Non-pigmented ciliary epithelial cell (primary cell): Measurements from ENCODE around the gene POLR2H.
A peak's percentile ranks its signal among the peaks of the same experiment; 100 is the strongest.

ENCODE experiments used
- DNase-seq: peaks from one replicate; pipeline ENCODE4 v3.0.0-alpha.2; 2010; ENCODE audit warnings: low read depth

Gene POLR2H

DNA sequence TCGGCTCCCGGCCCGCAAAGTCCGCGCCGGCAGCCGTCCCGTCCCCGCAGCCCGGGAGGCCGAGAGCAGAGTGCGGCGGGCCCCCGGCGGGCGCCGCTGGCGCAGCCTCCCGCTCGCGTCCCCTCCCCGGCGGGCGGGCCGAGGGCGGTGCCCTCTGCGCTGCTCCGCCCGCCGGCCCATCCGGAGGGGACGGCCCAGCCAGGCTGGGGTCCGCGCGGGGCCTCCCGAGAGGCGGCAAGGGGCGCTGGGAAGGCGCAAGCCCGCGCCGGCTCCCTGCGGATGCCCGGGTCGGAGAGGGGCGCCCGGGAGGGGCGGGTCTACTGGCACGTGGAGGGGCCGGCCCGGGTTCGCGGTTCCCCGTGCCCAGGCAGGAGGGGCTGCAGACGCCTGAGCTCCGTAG lies at the start of gene POLR2H, which contains the start of gene CLCN2:
Gene POLR2H (plus strand): TSS at position 179 of the 400 bp plus-strand sequence. CDS start 1,783 bp downstream, outside the sequence.
Gene CLCN2 (minus strand): TSS at position 74 of the 400 bp plus-strand sequence. CDS start 126 bp downstream, outside the sequence.
- no peak for DNase-seq

DNA sequence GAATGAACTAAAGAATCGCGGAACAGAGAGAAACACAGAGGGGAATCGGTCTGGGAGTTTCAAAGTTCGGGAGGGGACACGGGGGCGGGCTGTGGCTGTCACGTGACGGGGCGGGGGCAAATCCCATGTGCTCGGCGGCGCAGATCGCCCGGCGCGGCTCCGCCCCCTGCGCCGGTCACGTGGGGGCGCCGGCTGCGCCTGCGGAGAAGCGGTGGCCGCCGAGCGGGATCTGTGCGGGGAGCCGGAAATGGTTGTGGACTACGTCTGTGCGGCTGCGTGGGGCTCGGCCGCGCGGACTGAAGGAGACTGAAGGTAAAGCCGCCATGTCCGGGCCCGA lies 47.2 kb upstream of the POLR2H start, which contains the start of gene EIF4G1:
Gene EIF4G1 (plus strand): TSS at position 244 of the 337 bp plus-strand sequence. CDS start 1,191 bp downstream, outside the sequence.
- no peak for DNase-seq

DNA sequence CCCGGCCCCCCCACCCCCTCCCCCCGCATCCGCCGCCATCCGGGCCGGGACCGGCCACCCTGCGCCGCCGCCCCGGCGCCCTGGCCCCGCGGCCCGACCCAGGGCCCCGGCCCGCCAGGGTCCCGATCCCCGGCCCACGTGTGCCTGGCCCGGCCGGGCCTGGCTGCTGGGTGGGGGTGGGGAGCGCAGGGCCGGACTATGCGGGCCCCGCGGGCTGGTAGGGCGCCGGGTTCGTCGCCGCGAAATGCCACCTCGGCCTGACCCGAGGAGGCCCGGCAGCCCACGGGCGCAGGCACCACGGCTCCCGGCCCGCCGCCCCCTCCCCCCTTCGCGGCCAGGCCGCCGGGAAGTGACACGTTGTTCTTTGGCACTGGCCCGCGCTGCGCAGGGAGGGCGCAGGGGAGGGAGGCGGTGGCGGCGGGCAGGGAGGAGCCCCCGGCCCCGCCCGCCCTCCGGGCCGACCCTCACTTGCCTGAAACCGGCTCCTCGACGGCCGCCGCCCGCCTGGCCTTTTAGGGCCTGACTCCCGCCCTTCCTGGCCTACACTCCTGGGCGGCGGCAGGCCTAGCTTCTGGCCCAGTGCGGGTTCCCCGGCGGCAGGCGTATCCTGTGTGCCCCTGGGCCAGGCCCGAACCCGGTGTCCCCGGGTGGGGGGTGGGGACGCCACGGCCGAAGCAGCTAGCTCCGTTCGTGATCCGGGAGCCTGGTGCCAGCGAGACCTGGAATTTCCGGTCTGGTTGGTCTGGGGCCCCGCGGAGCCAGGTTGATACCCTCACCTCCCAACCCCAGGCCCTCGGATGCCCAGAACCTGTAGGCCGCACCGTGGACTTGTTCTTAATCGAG lies 46.6 kb upstream of the POLR2H start:
- no peak for DNase-seq

DNA sequence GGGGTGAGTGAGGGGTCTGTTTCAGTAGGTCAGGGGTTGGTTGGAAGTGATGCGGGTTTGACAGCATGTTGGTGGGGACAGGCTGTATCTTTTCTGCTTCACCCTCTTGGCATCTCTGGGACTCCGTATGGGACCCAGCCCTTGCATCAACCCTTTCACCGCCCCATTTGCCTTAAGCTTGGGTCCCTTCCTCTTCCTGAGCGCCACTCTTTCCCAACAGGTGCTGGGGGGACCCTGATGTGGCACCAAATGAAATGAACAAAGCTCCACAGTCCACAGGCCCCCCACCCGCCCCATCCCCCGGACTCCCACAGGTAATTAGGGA lies 46.0 kb upstream of the POLR2H start:
- DNase-seq: no peak

DNA sequence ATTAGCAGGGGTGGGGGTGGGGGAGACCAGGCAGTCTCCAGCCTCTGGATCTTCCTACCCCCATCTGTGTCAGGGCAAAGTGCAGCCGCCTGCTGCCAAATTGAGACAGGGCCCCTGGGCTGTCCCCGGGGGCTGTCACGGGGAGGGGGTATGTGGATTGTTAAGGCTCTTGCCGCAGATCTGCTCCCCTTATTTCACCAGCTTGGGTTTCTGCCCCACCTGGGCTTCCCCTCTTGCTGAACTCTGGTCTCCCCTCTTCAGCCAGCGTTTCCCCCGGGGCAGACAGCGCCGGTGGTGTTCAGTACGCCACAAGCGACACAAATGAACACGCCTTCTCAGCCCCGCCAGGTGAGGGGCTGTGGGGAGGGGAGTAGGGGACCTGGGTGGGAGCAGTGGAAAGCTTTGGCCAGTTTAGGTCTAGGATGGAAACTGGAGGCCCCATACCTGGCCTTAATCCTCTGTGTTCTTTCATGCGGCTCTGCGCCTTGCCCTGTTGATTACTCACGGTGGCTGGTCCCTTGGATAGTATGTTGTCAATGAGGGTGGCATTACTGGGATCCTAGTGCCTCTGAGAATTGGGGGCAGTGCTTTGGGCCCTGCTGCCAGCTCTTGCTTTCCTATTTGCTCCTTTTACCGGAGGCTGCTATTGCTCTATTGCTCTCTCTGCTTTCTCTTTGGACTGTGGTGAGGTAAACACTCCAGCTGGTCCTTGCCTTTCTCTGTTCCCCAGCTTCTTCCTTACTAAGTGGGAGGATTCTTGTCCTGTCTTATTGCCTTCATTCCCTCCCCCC lies 45.4 kb upstream of the POLR2H start:
- no peak for DNase-seq

DNA sequence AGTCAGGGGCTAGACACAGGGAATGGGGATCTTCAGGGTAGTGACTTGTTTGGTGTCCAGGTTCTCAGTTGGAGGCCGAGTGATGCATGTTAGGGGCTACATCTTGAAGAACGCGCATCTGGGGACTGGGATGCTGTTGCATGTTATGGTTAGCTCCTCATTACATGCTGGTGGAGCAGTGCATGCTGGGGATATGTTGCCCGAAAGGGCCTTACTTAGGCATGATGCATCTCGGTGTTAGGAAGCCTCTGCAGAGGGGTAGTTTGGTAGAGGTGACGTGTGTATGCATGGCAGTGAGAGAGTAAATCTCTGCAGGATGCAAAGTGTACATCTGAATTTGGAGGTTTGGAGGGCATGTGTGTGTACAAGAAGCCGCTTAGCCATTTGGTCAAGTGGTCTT lies 44.7 kb upstream of the POLR2H start:
- no peak for DNase-seq

DNA sequence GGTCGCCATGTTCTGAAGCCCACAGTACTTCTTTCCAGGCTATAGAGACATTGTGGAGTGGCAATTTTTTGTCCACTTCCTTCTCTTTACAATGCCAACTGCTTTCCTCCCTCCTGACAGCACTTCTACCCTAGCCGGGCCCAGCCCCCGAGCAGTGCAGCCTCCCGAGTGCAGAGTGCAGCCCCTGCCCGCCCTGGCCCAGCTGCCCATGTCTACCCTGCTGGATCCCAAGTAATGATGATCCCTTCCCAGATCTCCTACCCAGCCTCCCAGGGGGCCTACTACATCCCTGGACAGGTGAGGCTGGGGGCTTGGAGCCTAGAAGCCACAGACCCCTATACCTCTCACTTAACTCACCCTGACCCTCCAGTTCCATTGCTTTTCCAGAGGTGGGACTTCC lies 44.3 kb upstream of the POLR2H start:
- no peak for DNase-seq

DNA sequence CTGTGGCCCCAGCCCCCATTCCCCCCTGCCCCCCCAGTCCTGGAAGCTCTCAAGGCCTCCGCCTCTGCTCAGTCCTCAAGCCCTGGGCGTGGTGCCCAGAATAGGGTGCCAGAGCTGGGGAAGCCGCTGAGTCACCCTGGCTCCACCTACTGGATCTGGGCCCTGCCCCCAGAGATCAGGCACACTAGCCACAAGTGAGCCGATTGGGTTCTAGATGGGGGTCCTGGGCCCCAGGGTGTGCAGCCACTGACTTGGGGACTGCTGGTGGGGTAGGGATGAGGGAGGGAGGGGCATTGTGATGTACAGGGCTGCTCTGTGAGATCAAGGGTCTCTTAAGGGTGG lies 41.4 kb upstream of the POLR2H start:
- DNase-seq: peak; percentile 89

DNA sequence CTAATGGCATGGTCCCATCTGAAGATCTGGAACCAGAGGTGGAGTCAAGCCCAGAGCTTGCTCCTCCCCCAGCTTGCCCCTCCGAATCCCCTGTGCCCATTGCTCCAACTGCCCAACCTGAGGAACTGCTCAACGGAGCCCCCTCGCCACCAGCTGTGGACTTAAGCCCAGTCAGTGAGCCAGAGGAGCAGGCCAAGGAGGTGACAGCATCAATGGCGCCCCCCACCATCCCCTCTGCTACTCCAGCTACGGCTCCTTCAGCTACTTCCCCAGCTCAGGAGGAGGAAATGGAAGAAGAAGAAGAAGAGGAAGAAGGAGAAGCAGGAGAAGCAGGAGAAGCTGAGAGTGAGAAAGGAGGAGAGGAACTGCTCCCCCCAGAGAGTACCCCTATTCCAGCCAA lies 39.8 kb upstream of the POLR2H start:
- DNase-seq: no peak

DNA sequence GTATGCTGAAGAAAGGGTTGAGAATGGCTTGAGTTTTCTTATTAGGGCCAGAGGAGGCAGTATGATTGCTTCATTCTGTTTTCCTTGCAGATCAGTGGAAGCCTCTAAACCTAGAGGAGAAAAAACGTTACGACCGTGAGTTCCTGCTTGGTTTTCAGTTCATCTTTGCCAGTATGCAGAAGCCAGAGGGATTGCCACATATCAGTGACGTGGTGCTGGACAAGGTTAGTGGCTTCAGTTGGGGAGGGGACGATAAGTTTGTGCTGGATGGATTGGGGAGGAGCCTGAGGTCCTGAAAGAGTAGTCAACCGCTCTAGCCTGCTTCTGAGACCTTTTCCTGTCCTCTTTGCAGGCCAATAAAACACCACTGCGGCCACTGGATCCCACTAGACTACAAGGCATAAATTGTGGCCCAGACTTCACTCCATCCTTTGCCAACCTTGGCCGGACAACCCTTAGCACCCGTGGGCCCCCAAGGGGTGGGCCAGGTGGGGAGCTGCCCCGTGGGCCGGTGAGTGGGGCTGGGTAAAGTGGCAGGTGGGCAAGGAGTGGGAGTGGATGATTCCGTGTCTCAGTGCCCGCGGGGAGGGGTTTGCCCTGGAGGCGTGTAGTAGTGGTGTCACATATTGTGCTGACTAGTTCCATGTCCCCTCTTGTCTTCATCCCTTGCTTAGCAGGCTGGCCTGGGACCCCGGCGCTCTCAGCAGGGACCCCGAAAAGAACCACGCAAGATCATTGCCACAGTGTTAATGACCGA lies 38.6 kb upstream of the POLR2H start:
- DNase-seq: no peak

DNA sequence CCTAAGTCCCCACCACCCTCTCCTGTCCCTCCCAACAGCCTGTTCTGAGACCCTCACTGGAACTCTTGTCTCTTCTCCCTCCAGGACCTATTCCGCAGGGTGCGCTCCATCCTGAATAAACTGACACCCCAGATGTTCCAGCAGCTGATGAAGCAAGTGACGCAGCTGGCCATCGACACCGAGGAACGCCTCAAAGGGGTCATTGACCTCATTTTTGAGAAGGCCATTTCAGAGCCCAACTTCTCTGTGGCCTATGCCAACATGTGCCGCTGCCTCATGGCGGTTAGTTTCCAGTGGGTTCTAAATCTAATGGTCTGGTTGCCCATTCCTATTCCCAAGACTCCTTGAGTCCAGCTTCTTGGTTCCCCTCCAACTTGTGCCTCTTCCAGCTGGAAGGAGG lies 37.8 kb upstream of the POLR2H start:
- no peak for DNase-seq

DNA sequence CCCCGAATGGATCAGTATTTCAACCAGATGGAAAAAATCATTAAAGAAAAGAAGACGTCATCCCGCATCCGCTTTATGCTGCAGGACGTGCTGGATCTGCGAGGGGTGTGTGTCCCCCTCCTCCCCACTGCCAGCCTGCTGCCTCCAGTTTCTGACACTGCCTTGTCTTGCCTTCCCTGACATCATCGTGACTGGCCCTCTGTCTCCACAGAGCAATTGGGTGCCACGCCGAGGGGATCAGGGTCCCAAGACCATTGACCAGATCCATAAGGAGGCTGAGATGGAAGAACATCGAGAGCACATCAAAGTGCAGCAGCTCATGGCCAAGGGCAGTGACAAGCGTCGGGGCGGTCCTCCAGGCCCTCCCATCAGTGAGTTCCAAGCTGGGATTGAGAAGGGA lies 36.2 kb upstream of the POLR2H start:
- no peak for DNase-seq

DNA sequence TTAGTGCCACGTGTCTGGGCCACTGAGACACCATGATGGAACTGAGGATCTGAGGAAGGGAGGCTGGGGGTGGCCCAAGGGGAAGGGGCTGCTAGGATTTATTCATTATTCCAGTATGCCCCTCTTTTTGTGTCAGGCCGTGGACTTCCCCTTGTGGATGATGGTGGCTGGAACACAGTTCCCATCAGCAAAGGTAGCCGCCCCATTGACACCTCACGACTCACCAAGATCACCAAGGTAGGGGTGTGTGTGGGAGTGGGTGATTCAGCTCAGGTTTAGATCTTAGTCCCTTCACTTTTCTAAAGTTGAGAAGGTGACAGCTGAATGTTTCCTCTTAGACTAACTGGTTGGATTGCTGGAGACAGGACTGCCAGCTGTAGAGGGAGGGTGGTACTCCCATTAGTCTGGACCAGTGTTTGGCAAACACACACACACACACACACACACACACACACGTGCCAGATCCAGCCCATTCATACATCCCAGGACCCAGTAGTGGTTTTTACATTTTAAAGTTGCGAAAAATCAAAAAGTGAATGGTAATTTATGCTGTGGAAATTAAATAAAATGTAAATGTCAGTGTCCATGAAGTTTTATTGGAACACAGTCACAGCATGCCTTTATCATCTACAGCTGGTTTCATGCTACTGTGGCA lies 35.7 kb upstream of the POLR2H start:
- no peak for DNase-seq

DNA sequence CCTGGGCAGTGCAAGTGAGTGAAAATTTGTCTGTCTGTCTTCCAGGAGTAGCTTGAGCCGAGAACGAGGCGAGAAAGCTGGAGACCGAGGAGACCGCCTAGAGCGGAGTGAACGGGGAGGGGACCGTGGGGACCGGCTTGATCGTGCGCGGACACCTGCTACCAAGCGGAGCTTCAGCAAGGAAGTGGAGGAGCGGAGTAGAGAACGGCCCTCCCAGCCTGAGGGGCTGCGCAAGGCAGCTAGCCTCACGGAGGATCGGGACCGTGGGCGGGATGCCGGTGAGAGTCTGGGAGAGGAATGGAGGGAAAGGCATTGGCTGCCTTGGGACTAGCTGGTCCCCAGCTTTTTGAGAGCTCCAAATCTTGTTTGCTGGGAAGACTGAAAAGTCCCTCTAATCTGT lies 34.3 kb upstream of the POLR2H start:
- DNase-seq: no peak

DNA sequence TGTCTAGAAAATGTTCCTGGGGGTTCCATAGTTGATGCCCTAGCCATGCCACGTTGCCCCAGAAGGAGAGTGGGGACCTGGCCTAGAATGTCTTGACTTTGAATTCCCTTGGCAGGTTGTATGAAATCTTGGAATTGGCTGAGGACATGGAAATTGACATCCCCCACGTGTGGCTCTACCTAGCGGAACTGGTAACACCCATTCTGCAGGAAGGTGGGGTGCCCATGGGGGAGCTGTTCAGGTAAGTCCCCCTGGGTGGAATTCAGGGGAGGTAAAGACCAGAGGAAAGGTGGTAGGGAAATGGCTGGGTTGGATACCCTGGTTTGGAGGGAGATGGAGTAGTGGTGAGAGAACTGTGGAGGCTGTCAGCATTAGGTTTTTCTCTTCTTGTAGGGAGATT lies 33.0 kb upstream of the POLR2H start:
- DNase-seq: no peak

DNA sequence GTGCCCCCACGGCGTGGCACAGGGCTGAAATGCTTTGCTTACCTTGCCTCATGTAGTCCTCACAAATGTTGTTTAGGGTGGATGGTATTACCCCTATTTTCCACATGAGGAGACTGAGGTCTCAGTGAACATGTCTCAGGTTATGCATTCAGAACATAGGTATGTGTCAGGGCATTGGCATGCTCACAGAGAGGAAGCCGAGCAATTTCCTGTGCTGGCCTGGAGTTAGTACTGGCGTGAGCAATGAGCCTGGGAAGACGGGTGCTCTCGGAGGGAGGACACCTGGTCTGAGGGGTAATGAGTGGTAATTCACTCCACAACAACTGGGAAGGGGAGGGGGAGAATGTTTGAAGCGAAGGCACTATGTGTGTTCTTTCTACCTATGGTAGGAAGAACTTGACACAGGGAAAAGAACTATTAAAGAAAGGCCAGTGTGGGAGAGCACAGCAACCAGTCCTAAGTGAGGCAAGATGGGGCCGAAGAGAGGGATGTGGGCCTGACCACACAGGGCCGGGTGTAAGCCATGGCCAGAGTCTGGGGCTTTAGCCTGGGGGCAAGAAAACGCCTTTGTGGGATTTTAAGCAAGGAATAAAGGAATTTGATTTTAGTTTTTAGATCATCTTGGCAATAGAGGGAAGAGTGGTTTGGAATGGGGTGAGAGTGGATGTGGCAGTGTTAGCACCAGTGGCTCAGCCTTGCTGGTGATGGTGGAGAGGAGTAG lies 29.0 kb upstream of the POLR2H start:
- peak; percentile 92 for DNase-seq

DNA sequence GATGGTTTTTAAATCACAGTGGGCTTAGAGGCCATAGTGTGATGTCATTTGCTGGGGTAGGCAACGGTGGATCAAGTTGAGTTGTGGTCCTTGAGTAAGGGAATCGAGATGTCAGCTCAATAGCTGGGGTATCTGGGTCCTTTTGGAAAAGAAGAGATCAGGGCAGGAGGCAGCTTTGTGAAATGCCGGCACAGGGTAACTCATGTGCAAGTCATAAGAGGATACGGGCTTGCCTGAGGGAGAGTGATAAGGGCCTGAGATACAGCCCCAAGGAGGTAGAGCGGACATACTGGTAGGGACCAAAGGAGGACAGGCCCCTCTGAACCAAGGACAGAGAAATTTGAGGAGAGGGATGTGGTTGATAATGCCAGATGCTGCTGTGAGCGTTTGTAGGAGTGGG lies 28.3 kb upstream of the POLR2H start:
- DNase-seq: no peak

DNA sequence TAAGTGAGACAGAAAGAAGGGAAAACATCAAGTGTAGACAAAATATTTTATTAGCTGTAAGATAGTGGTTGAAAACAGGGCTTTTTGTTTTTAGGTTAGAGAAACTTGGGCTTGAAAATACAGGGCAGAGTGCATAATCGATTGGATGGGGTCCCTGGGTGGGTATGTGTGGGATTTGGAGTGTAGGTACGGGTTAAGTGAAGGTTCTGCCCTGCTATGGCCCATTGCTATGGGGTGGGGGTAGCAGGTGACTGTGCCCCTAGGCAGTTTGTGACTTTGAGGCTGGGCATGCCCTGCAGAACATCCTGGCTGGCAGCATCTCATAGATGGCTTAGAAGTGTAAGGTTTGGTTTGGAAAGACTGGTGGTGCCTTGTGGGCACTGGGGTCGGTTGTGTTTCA lies 27.8 kb upstream of the POLR2H start:
- no peak for DNase-seq

DNA sequence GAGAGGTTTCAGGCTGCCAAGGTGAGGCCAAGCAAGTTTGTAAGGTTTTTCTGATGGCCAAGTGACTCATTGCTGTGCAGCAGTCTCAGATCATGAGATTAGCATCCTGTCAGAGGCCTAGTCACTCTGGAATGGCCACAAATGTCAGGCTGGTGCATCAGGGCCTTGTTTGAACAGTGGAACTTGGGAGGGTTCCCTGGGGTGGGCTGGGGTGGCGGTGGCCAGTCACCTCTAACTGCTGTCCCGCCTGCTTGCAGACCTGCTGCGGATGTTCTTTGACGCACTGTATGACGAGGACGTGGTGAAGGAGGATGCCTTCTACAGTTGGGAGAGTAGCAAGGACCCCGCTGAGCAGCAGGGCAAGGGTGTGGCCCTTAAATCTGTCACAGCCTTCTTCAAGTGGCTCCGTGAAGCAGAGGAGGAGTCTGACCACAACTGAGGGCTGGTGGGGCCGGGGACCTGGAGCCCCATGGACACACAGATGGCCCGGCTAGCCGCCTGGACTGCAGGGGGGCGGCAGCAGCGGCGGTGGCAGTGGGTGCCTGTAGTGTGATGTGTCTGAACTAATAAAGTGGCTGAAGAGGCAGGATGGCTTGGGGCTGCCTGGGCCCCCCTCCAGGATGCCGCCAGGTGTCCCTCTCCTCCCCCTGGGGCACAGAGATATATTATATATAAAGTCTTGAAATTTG lies 26.9 kb upstream of the POLR2H start:
- DNase-seq: no peak

DNA sequence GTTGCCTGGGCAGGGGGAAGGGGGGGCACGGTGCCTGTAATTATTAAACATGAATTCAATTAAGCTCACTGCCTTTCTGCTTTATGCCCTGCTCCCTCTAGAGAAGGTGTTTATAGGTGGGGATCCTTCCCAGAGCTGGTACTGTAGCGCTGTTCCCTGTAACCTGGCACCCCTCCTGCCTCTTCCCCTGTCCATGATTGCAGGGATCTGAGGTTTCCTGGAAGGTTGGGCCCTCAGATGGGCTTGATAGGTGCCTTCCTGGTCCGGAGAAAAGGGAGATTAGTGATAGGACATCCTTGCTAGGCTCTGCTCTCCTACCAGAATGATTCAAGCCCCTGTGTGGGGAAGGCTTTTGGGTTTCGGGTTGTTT lies 26.2 kb upstream of the POLR2H start:
- no peak for DNase-seq
